Renal cortex interstitium (tissue), 11 donors: Measurements from ENCODE around the gene IFITM5. TPM values are rescaled to one million over a fixed set of nuclear protein-coding genes. Genes with fewer than 3 reads are reported as not detected.

ENCODE experiments used
- DNase-seq, 11 donors: peaks; one replicate each; pipeline ENCODE4 v3.0.0-alpha.2; 2013; ENCODE audit warnings: low read depth in 9 of 11, low spot score in 4 of 11; ENCODE audit errors: extremely low read depth in 1 of 11
- polyA plus RNA-seq, 3 donors: library from polyadenylated mRNA; unstranded; fragments of 120-200 nt; gene quantifications; one replicate each; pipeline ENCODE4 v1.2.1, GENCODE V29; 2013; ENCODE audit not compliant: insufficient read length in 3 of 3

IFITM5 gene
- polyA plus RNA-seq, 3 donors = 0.19 to 0.36 TPM; not detected in 1

GRCh38 chr11:299951-300735, 817 bp upstream of the IFITM5 start:
- no peak for DNase-seq

GRCh38 chr11:298406-299065, 790 bp downstream of the IFITM5 start:
- no peak for DNase-seq

GRCh38 chr11:297586-298405, 1.5 kb downstream of the IFITM5 start:
- DNase-seq = no peak

- DNase-seq = no peak
Measured at GRCh38 chr11:297051-297585, 2.2 kb downstream of the IFITM5 start.

GRCh38 chr11:296171-297050, 2.9 kb downstream of the IFITM5 start:
- no peak for DNase-seq

- no peak for DNase-seq
Measured at GRCh38 chr11:295351-296170, 3.8 kb downstream of the IFITM5 start.

GRCh38 chr11:294780-295179, 4.5 kb downstream of the IFITM5 start:
- no peak for DNase-seq

- no peak for DNase-seq
Measured at GRCh38 chr11:293852-294661, 5.3 kb downstream of the IFITM5 start.

GRCh38 chr11:293271-293851, 6.0 kb downstream of the IFITM5 start:
- DNase-seq = no peak

- no peak for DNase-seq
Measured at GRCh38 chr11:292211-293121, 6.9 kb downstream of the IFITM5 start.

- no peak for DNase-seq
Measured at GRCh38 chr11:291281-292210, 7.8 kb downstream of the IFITM5 start.

GRCh38 chr11:290621-291231, 8.6 kb downstream of the IFITM5 start:
- no peak for DNase-seq

GRCh38 chr11:289712-290620, 9.4 kb downstream of the IFITM5 start:
- no peak for DNase-seq
